Stimulated activated CD8-positive, alpha-beta memory T cell treated with anti-CD3 and anti-CD28 coated beads, Interleukin-15, amount 100 ng/mL, for 4 hours (primary cell): ENCODE data around the gene AAK1.
"Not testable (repeated sequence)": the region's sequence is repeated elsewhere in the genome, so short reads cannot be mapped to it uniquely, and the experiment has no call there.

ENCODE experiments used
- DNase-seq, 2 donors: peaks; one replicate each; pipeline ENCODE4 v3.0.0-alpha.2; 2020; ENCODE audit warnings: low read depth in 2 of 2

The AAK1 gene

DNA sequence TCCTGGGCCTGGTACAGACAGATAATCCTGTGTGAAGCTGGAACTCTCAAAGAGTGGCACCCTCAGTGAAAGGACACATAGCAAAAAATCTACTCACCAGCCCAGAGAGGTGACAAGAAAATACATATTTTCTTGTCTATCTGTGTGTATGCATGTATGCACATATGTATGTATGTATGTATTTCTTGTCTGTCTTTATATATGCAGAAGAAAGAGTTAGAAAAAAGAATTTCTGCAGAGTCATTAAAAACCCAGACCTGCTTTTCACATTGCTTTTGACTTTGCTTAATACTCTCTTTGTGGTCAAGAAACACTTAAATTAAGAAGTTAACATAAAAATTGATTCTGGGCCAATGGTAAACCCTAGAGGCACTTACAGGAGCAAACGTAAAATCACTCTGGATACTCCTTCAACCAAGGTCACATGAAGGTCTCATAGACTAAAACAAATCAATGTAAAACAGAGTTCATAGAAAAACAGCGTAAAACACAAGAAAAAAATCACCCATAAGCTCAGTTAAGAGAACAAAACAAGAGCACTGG lies 16.5 kb upstream of the AAK1 start:
- DNase-seq, result no peak

DNA sequence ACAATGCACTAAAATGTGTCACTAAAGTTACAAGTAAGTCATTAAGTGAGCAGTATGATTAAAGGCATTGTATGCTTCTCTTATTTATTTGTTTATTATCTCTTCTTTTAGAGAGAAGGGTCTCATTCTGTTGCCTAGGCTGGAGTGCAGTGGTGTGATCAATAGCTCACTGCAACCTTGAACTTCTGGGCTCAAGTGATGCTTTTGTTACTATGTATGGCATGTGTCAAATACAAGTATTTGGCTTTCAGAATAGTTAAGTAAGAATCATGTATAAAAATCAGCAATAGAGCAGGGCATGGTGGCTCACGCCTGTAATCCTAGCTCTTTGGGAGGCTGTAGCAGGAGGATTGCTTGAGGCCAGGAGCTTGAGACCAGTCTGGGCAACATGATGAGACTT lies 15.8 kb upstream of the AAK1 start:
- DNase-seq, result no peak

- no peak for DNase-seq
Measured at GRCh38 chr2:69652206-69652605, 8.7 kb upstream of the AAK1 start.

GRCh38 chr2:69647196-69647595 lies 3.7 kb upstream of the AAK1 start:
- not testable (repeated sequence) for DNase-seq

DNA sequence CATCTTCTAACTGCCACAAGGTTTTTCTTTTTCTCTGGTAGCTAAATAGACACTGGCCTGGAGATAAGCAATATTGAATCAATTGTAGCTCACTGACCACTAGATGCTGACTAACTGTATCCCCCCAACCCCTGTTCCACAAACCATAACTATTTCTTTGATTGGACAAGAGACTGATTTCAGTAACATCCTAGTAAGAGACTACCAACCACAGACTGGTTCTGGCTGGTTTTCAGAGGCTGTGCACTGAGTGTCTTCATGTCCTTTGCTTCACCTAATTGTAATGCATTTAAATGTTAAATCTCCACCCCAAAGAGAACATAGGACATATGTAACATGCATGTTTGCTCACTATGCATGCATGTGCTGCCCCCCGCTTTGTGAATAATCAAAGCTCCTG lies 3.2 kb upstream of the AAK1 start:
- no peak for DNase-seq

DNA sequence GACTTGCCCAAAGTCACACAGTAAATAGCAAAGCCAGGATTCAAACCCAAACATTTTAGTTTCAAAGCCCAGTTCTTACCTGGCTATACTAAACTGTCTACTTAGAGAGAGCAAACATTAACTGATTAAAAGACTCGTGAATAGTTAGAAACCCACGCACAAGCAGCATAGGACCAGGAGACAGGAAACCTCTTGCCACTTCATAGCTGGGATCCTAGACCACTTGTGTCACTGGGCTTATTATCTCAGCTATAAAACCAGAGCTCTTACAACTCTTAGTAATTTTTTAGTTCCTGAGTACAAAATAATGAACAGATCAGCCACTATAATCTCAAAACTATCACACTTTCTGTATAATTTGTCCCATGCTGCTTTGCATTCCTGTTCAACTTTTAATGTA lies 2.4 kb upstream of the AAK1 start:
- DNase-seq, result no peak

- no peak for DNase-seq
Measured at GRCh38 chr2:69645031-69645431, 1.5 kb upstream of the AAK1 start.

DNA sequence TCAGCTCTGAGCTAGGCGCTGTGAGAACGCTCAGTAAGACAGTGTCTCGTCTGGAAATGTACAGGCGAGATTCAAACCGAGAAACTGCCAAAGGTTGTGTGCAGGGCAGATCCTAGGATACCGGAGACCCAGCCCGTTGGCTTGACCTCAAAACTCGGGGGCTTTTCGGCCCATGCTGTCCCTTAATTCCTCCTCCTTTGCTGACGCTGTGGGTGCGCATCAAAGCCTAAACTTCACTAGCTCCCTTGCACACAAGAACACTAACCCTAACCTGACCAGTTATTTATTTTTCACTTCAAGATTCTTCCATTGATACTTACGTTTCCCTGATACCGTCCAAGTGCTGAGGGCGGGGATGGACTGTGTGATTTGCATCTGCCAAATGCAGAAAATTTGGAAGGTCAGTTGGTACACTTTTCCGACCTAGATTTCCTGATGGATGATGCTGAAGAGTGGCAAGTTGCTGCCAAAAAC lies 1.0 kb upstream of the AAK1 start:
- DNase-seq, result no peak

GRCh38 chr2:69642709-69643601 lies 584 bp downstream of the AAK1 start:
- peak; percentile 22 to 34 for DNase-seq

DNA sequence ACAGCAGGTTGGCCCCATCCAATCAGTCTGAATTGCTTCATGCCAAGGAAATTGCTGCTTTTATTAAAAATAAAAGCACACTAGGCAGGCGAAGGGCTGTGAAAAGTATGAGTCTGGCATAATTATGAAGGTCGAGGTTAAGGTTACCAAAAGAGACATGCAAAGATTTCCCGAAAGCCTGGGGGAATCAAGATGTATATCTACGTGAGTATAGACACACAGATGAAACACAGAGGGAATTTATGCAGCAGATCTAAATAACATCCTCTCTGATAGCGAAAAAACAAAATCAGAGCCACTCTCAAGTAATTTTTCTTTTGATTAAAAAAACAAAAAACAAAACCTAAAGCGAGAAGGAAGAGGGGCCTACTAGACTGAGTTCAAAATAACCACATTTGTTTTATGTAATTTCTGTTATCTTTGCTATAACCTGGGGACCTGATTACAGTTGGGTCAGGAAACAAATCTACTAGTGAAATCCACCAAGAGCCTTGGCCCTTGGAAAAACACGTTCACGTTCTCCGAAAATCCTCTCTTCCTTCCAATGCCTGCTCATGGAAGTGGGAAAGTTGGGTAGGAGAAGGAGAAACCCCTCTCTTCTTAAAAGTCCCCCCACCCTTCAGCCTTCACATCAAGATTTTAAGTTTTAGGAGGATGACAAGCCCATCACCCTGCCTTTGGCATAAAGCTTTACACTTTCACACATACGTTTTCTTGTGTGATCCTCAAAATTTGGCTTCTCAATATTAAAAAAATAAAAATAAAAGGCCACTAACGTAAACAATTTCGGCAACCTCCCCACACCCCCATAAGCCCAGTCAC lies 1.4 kb downstream of the AAK1 start:
- DNase-seq, result no peak

DNA sequence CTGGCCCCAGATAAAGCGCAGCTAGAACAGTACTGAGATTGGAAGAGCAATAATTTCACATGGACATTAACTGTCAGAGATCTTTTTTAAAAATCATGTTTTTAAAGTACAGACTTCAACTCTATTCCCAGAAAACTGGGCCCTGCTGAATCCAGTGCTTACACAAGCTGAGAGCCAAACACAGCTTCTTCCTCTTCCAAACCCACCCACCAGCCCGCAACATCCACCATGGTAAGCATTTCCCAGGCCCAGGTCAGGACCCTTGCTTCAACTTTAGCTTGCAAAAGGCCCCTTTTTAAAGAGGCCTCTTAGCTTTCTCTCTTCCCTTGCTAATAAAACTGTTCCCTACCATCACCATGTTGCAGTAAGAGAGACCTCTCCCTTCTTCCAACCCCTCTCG lies 2.1 kb downstream of the AAK1 start:
- no peak for DNase-seq

DNA sequence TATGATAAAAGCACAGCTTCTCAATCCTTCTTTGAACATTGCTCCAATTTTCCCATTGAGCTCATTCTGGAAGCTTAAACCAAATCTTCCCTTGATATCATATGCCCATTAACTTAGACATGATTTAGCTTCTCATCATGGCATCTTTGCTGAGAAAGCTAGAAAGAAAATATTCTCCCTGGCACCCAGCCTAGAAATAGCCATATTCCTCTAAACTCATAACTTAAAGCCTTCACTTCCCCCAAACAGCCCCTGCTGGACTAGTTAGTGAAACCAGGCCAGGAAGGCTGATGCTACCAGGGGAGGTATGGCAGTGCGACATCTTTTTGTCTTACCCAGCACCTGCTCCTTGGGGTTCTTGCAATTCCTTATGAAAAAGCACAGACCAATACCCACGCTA lies 4.3 kb downstream of the AAK1 start:
- DNase-seq, result no peak

- DNase-seq, result no peak
Measured at GRCh38 chr2:69638630-69639029, 4.9 kb downstream of the AAK1 start.

GRCh38 chr2:69637923-69638322 lies 5.6 kb downstream of the AAK1 start:
- DNase-seq, result no peak

DNA sequence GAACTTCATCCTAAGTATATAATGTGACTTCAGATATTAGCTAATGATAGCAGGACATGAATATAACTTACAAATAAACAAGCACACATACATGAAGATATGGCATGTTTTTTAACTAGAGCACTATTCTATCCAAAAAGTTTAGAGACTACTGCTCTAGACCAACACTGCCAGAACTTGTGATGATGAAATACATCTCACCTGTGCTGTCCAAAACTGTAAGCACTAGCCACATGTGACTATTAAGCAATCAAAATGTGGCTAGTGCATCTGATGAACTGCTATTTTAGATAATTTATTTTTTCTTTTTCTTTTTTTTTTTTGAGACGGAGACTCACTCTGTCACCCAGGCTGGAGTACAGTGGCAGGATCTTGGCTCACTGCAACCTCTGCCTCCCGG lies 7.1 kb downstream of the AAK1 start:
- no peak for DNase-seq

- DNase-seq, result no peak
Measured at GRCh38 chr2:69635432-69635831, 8.1 kb downstream of the AAK1 start.

DNA sequence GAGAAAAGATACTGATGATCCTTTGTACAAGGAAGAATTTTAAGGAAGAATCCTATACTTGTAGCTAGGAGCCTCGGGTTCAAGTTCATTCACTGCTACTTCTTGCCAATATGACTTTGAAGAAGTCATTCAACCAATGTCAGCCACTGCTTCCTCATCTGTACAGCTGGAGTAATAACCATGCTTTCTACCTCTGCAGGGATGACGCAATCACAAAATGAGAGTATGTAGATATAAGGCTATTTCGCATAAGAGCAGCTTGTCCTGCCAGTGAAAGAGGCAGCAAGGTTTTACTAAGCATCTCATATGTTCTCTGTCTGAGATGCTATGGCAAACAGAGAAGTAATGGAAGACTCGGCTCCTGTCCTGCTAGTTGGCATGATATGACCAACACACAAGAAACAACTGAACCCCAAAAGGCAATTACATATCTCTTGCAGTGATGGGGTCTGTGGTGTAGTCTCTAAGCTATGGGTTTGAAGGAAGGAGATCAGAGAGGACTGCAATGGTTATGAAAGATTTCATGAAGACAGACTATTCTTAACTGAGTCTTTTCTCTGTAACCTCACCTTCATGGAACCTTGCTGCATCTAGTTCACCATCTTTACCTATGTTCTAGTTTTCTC lies 9.2 kb downstream of the AAK1 start:
- no peak for DNase-seq

GRCh38 chr2:69631402-69631801 lies 12.1 kb downstream of the AAK1 start:
- DNase-seq, result no peak

- DNase-seq, result no peak
Measured at GRCh38 chr2:69629921-69630608, 13.5 kb downstream of the AAK1 start.

GRCh38 chr2:69628325-69629021 lies 15.1 kb downstream of the AAK1 start:
- no peak for DNase-seq
